Measurements from ENCODE around the gene MAP3K7. TPM values are rescaled to one million over a fixed set of nuclear protein-coding genes. Genes with fewer than 3 reads are reported as not detected.

MAP3K7 gene
- total RNA-seq, 1 donor from 2014 or later = 22.0 TPM

DNA sequence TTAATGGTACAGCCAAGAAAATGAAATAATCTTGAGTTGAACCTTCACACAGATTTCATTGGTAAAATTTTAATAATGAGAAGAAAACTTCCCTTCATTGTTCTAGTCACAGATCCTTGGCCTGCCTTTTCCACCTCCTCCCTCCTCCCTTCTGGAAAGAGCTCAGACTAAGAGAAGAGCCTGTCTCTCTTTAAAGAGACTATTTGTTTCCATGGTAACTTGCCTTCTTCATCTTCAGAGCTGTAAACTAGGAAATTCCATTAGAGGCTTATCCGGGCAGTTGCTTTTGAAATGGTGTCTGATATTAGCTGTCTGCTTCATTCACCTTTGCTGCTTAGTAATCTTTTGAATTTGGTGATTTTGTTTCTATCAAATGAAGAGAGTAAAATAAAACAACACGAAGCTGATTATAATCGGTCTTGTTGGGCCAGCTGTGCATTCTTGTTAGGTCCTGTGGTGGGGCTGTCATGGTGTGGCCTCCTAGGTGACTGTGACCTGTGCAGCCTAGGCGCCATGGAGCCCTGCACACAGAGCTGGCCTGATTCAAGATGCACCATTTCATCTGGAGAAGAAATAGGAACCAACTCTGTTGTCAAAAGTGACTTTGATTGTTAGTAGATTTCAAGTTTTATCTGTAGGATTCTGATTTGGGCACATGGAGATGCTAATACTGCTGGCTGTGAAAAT lies 96.7 kb downstream of the MAP3K7 start:
- no peaks in the 10 kb centered on the region for H3K27me3 ChIP-seq (ENCODE audit: low read depth)

DNA sequence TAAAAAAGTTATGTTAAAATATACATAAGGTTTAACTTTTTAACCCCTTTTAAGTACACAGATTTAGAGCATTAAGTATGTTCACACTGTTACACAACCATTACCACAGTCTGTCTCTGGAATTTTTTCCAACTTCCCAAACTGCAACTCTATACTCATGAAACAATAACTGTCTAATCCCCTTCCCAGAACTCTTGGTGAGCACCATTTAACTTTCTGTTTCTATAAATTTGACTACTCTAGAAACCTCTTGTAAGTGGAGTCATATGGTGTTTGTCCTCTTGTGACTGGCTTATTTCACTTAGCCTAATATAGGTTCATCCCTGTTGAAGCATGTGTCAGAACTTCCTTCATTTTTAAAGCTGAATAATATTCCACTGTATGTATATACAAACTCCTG lies 98.1 kb downstream of the MAP3K7 start:
- H3K27ac ChIP-seq = no peak overlapping the region
- H3K9me3 ChIP-seq = no peaks in the 10 kb centered on the region
- TF ChIP-seq, protein P1, sequence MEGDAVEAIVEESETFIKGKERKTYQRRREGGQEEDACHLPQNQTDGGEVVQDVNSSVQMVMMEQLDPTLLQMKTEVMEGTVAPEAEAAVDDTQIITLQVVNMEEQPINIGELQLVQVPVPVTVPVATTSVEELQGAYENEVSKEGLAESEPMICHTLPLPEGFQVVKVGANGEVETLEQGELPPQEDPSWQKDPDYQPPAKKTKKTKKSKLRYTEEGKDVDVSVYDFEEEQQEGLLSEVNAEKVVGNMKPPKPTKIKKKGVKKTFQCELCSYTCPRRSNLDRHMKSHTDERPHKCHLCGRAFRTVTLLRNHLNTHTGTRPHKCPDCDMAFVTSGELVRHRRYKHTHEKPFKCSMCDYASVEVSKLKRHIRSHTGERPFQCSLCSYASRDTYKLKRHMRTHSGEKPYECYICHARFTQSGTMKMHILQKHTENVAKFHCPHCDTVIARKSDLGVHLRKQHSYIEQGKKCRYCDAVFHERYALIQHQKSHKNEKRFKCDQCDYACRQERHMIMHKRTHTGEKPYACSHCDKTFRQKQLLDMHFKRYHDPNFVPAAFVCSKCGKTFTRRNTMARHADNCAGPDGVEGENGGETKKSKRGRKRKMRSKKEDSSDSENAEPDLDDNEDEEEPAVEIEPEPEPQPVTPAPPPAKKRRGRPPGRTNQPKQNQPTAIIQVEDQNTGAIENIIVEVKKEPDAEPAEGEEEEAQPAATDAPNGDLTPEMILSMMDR (IDR thresholded peaks at IDR 0.05) = no peak
- H3K36me3 ChIP-seq = no peaks in the 10 kb centered on the region
- intact Hi-C loops (cut with DNase I) = no loop called here
- ATAC-seq (no peak), DNase-seq (no peak)
- H3K4me1 ChIP-seq = no peaks in the 10 kb centered on the region
- H3K4me3 ChIP-seq = no peak overlapping the region
- H3K27me3 ChIP-seq (ENCODE audit: low read depth) = no peaks in the 10 kb centered on the region

More for the DNA sequence above, 96.7 kb downstream of the MAP3K7 start:
- intact Hi-C loops (cut with DNase I) = no loop called here
- Histone ChIP-seq H3K4me3 (no peak overlapping the region), H3K27ac (no peak overlapping the region), H3K9me3 (no peaks in the 10 kb centered on the region), H3K4me1 (no peaks in the 10 kb centered on the region), H3K36me3 (no peaks in the 10 kb centered on the region)
- ATAC-seq (no peak), DNase-seq (no peak)
- TF ChIP-seq, protein P1 (IDR thresholded peaks at IDR 0.05) = no peak

DNA sequence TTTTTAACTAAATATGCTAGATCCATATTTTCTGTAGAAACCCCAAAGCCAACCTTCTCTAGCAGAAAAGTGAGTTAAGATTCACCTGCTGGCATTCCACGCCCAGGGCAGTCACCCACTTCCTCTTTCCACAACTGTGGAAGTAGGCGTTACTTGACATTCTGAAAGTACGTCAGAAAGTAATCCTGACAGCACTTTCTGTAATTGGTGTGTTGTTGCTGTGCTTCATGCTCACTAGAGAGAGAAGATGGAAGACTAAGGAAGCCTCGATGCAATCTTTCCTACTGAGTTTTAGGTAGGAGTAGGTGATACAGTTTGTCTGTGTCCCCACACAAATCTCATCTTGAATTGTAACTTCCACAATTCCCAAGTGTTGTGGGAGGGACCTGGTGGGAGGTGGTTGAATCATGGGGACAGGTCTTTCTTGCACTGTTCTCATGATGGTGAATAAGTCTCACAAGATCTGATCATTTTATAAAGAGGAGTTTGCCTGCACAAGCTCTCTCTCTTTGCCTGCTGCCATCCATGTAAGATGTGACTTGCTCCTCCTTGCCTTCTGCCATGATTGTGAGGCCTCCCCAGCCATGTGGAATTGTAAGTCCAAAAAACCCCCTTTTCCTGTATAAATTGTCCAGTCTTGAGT lies 101.1 kb downstream of the MAP3K7 start:
- H3K36me3 ChIP-seq = no peaks in the 10 kb centered on the region
- H3K4me1 ChIP-seq = no peaks in the 10 kb centered on the region
- DNase-seq (no peak), ATAC-seq (no peak)
- H3K9me3 ChIP-seq = no peaks in the 10 kb centered on the region
- H3K27me3 ChIP-seq (ENCODE audit: low read depth) = no peaks in the 10 kb centered on the region
- H3K4me3 ChIP-seq = no peak overlapping the region
- H3K27ac ChIP-seq = no peak overlapping the region
- TF ChIP-seq, protein P1 (IDR thresholded peaks at IDR 0.05) = no peak
- intact Hi-C loops (cut with DNase I) = no loop called here

DNA sequence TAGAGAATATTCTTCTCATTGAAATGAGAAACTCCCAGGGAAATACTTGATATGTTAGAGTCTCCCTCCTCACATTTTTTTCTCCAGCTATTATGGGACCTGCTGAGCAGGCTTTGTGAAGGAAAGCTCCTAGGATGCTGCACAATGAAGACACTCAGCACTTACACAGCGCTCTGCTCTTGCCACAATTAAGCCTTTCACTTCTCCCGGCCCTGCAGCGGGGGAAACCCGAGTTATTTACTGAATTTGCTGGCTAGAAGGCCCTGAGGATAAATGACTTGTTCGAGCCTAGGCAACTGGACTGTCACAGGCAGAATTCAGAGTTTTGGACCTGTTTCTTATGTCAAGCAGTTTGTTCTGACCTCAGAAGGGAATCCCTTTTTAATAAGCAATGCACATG lies 102.0 kb downstream of the MAP3K7 start:
- no peak for ATAC-seq
- Histone ChIP-seq H3K27me3 (ENCODE audit: low read depth) (no peaks in the 10 kb centered on the region), H3K9me3 (no peaks in the 10 kb centered on the region), H3K27ac (no peak overlapping the region), H3K36me3 (no peaks in the 10 kb centered on the region), H3K4me1 (no peaks in the 10 kb centered on the region), H3K4me3 (no peak overlapping the region)
- TF ChIP-seq, protein P1 (IDR thresholded peaks at IDR 0.05) = no peak
- intact Hi-C loops (cut with DNase I) = no loop called here
- no peak for DNase-seq

DNA sequence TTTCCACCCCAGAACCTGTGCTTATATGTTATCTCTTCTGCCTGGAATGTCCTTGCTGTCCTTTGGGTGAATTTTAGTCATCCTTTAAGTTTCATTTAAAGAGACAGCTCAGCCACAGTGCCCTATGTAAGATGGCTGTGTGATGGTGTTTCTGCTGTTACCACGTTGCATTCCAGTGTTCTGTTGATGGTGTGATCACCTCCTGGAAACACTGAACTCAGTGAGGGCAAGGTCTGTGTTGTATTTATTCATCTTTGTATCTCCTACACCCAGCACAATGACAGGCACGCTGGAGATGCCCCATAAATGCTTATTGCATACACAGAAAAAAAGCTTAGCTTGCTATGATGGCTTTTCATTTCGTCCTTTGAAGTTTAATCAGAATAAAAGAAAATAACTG lies 102.5 kb downstream of the MAP3K7 start:
- Histone ChIP-seq H3K27me3 (ENCODE audit: low read depth) (no peaks in the 10 kb centered on the region), H3K36me3 (no peaks in the 10 kb centered on the region), H3K9me3 (no peaks in the 10 kb centered on the region), H3K4me1 (no peaks in the 10 kb centered on the region), H3K4me3 (no peak overlapping the region), H3K27ac (no peak overlapping the region)
- TF ChIP-seq, protein P1 (IDR thresholded peaks at IDR 0.05) = no peak
- intact Hi-C loops (cut with DNase I) = no loop called here
- no peak for ATAC-seq
- DNase-seq = no peak
